Keratinocyte (primary cell): Measurements from ENCODE around the gene PITX1. TPM values are rescaled to one million over a fixed set of nuclear protein-coding genes. Genes with fewer than 3 reads are reported as not detected.

Experiments
- DNase-seq: peaks from one replicate; pipeline ENCODE4 v3.0.0-alpha.2; 2011; ENCODE audit warnings: low read depth, missing footprints, low spot score
- FAIRE-seq: peaks from 2 replicates; lab custom pipeline; 2011; peaks lifted over from hg19 to GRCh38; lab: Jason Lieb, UNC
- H2AFZ ChIP-seq: 2 replicates; pipeline ENCODE4 v1.6.0; 2012; ENCODE audit warnings: low read length, control low read depth, inconsistent platforms; ENCODE audit not compliant: control insufficient read depth
- H3K27ac ChIP-seq: 2 replicates; pipeline ENCODE4 v1.5.1; 2011; ENCODE audit warnings: low read length; ENCODE audit not compliant: control insufficient read depth, insufficient read depth
- H3K27me3 ChIP-seq: 3 replicates; pipeline ENCODE4 v1.6.0; 2011; ENCODE audit warnings: low read length; ENCODE audit not compliant: control insufficient read depth, insufficient read depth; ENCODE audit errors: extremely low read depth
- H3K36me3 ChIP-seq, 2 experiments: 2 replicates in 1 of 2; 3 replicates in 1 of 2; pipeline ENCODE4 v1.5.1; 2011; ENCODE audit warnings: low read length in 2 of 2, mild to moderate bottlenecking in 1 of 2; ENCODE audit not compliant: control insufficient read depth in 2 of 2, insufficient read depth in 2 of 2; ENCODE audit errors: extremely low read depth in 1 of 2
- H3K4me1 ChIP-seq: 3 replicates; pipeline ENCODE4 v1.5.1; 2011; ENCODE audit warnings: low read length; ENCODE audit not compliant: control insufficient read depth, insufficient read depth; ENCODE audit errors: extremely low read depth
- H3K4me2 ChIP-seq: 3 replicates; pipeline ENCODE4 v1.6.0; 2011; ENCODE audit warnings: low read depth, low read length; ENCODE audit not compliant: control insufficient read depth, insufficient read depth; ENCODE audit errors: extremely low read depth
- H3K4me3 ChIP-seq, 3 experiments: fragments of 200-600 bp in 1 of 3; sonication (generic) in 1 of 3; 2 replicates in 2 of 3; 3 replicates in 1 of 3; pipeline ENCODE4 v1.5.1; 2011 to 2016; ENCODE audit warnings: low read length in 3 of 3, mild to moderate bottlenecking in 3 of 3, control low read depth in 2 of 3, inconsistent platforms in 1 of 3, low read depth in 1 of 3, mixed read lengths in 1 of 3, mixed run types in 1 of 3, moderate library complexity in 1 of 3; ENCODE audit not compliant: control insufficient read depth in 2 of 3, insufficient read depth in 2 of 3; ENCODE audit errors: extremely low read depth in 1 of 3
- H3K79me2 ChIP-seq: 2 replicates; pipeline ENCODE4 v1.6.0; 2012; ENCODE audit warnings: low read length; ENCODE audit not compliant: control insufficient read depth, insufficient read depth
- H3K9ac ChIP-seq: 3 replicates; pipeline ENCODE4 v1.6.0; 2011; ENCODE audit warnings: low read length; ENCODE audit not compliant: control insufficient read depth, insufficient read depth; ENCODE audit errors: extremely low read depth
- H3K9me1 ChIP-seq: 3 replicates; pipeline ENCODE4 v1.6.0; 2011; ENCODE audit warnings: low read length; ENCODE audit not compliant: control insufficient read depth, insufficient read depth; ENCODE audit errors: extremely low read depth
- H3K9me3 ChIP-seq: 2 replicates; pipeline ENCODE4 v1.5.1; 2012; ENCODE audit warnings: low read depth, low read length; ENCODE audit not compliant: control insufficient read depth
- H4K20me1 ChIP-seq: 3 replicates; pipeline ENCODE4 v1.6.0; 2011; ENCODE audit warnings: low read length; ENCODE audit not compliant: control insufficient read depth, insufficient read depth; ENCODE audit errors: extremely low read depth
- CTCF ChIP-seq, 3 experiments: IDR thresholded peaks in 1 of 3; conservative IDR thresholded peaks in 1 of 3; optimal IDR thresholded peaks in 1 of 3; 2 replicates in 2 of 3; 3 replicates in 1 of 3; pipeline versions ENCODE3 to v1.5.1; 2011; ENCODE audit warnings: low read length in 3 of 3, mild to moderate bottlenecking in 3 of 3, moderate library complexity in 2 of 3, control low read depth in 1 of 3, inconsistent platforms in 1 of 3; ENCODE audit not compliant: insufficient read depth in 2 of 3; ENCODE audit errors: extremely low read depth in 1 of 3
- EZH2 ChIP-seq: IDR thresholded peaks from one replicate; pipeline ENCODE4 v1.6.1; 2012; ENCODE audit warnings: inconsistent platforms, mild to moderate bottlenecking, low read length, moderate library complexity
- dilution Hi-C: fragments of 300-500 bp; cut with MboI; formaldehyde crosslinking; loops from one replicate; pipeline ENCODE4 v1.7.0; 2020; ENCODE audit warnings: low sequenced_read_pairs; ENCODE audit not compliant: extremely low pct_ligation_motif_present
- polyA plus RNA-seq, 5 experiments: library from polyadenylated mRNA; depleted of rRNA in 3 of 5; stranded (reverse) in 3 of 5; stranded (forward) in 1 of 5; unstranded in 1 of 5; fragments of >200 nt; gene quantifications; 1 replicate in 1 of 5; 2 replicates in 3 of 5; 3 replicates in 1 of 5; pipeline versions ENCODE4 v1.2.1 to v1.2.3, GENCODE V29; 2011 to 2012; ENCODE audit warnings: missing spikeins in 2 of 5, low read depth in 1 of 5, low replicate concordance in 1 of 5

Gene PITX1
- polyA plus RNA-seq, 1 donor (not counting 4 experiments of a cell fraction or from before 2014, with no cell fraction given) = 0.73 TPM

- no peak for FAIRE-seq
- Histone ChIP-seq H3K9me3 (no peaks in the 10 kb centered on the region), H3K4me2 (no peak overlapping the region), H2AFZ (no peak overlapping the region), H3K9ac (no peak overlapping the region), H3K4me3 (no peak overlapping the region), H3K9me1 (no peaks in the 10 kb centered on the region), H3K4me1 (no peaks in the 10 kb centered on the region), H3K36me3 (no peaks in the 10 kb centered on the region), H4K20me1 (no peaks in the 10 kb centered on the region), H3K27ac (no peak overlapping the region), H3K79me2 (no peaks in the 10 kb centered on the region), H3K27me3 (peaks cover 85% of the 10 kb centered on the region)
- dilution Hi-C loops = no loop called here
- TF ChIP-seq EZH2 (no peak), CTCF (optimal IDR thresholded peaks at IDR 0.05 in 1 of 3, IDR thresholded peaks at IDR 0.05 in 1 of 3, conservative IDR thresholded peaks at IDR 0.05 in 1 of 3; ENCODE audit: extremely low read depth in 1 of 3, insufficient read depth in 2 of 3, low read length in 3 of 3) (no peak)
- DNase-seq = no peak
Measured at GRCh38 chr5:135051872-135052271, 17.8 kb upstream of the PITX1 start.

GRCh38 chr5:135051399-135051798, 17.4 kb upstream of the PITX1 start:
- no peak overlapping the region for H2AFZ ChIP-seq
- H3K4me2 ChIP-seq = no peak overlapping the region
- FAIRE-seq (no peak), DNase-seq (no peak)
- H3K9me3 ChIP-seq = no peaks in the 10 kb centered on the region
- H3K27me3 ChIP-seq = peaks cover 84% of the 10 kb centered on the region
- no peaks in the 10 kb centered on the region for H3K36me3 ChIP-seq
- H4K20me1 ChIP-seq = no peaks in the 10 kb centered on the region
- dilution Hi-C loops = no loop called here
- no peaks in the 10 kb centered on the region for H3K79me2 ChIP-seq
- H3K4me3 ChIP-seq = no peak overlapping the region
- H3K4me1 ChIP-seq = no peaks in the 10 kb centered on the region
- no peaks in the 10 kb centered on the region for H3K9me1 ChIP-seq
- no peak for TF ChIP-seq CTCF (optimal IDR thresholded peaks at IDR 0.05 in 1 of 3, IDR thresholded peaks at IDR 0.05 in 1 of 3, conservative IDR thresholded peaks at IDR 0.05 in 1 of 3; ENCODE audit: extremely low read depth in 1 of 3, insufficient read depth in 2 of 3, low read length in 3 of 3)
- TF ChIP-seq EZH2 = no peak
- no peak overlapping the region for H3K27ac ChIP-seq
- no peak overlapping the region for H3K9ac ChIP-seq
